BLaER1 (cell line): Measurements from ENCODE around the gene LCAT.

ENCODE experiments used
- H3K27ac ChIP-seq: shearing (Covaris generic); formaldehyde crosslinking; 2 replicates; pipeline ENCODE4 v1.8.1; 2022
- H3K27me3 ChIP-seq: shearing (Covaris generic); formaldehyde crosslinking; 2 replicates; pipeline ENCODE4 v1.8.1; 2022
- H3K36me3 ChIP-seq: shearing (Covaris generic); formaldehyde crosslinking; 2 replicates; pipeline ENCODE4 v1.8.1; 2022
- H3K4me1 ChIP-seq: shearing (Covaris generic); formaldehyde crosslinking; 2 replicates; pipeline ENCODE4 v1.8.1; 2022
- H3K4me2 ChIP-seq: shearing (Covaris generic); formaldehyde crosslinking; 2 replicates; pipeline ENCODE4 v1.8.1; 2022
- H3K4me3 ChIP-seq: shearing (Covaris generic); formaldehyde crosslinking; 2 replicates; pipeline ENCODE4 v1.8.1; 2022
- H3K9ac ChIP-seq: shearing (Covaris generic); formaldehyde crosslinking; 2 replicates; pipeline ENCODE4 v1.8.1; 2022
- H3K9me3 ChIP-seq: shearing (Covaris generic); formaldehyde crosslinking; 2 replicates; pipeline ENCODE4 v1.8.1; 2022
- H4K20me1 ChIP-seq: shearing (Covaris generic); formaldehyde crosslinking; 2 replicates; pipeline ENCODE4 v1.8.1; 2022
- Cebpa-rat ChIP-seq: shearing (Covaris generic); IDR thresholded peaks from 2 replicates; pipeline ENCODE4 v1.8.1; 2022

The LCAT gene

GRCh38 chr16:67927131-67927941 lies 16.6 kb downstream of the LCAT start:
- H3K27ac ChIP-seq = peak overlapping the region; percentile 82
- peak overlapping the region; percentile 73 for H3K9ac ChIP-seq
- H3K9me3 ChIP-seq = no peaks in the 10 kb centered on the region
- H3K27me3 ChIP-seq = no peaks in the 10 kb centered on the region
- peaks cover 77% of the 10 kb centered on the region for H3K4me1 ChIP-seq
- H3K4me3 ChIP-seq = peak overlapping the region; percentile 47; the same call in 1 of the 2 replicates
- no peak for TF ChIP-seq Cebpa-rat
- H3K36me3 ChIP-seq = peaks cover 70% of the 10 kb centered on the region
- peaks cover 82% of the 10 kb centered on the region for H4K20me1 ChIP-seq
- H3K4me2 ChIP-seq = peak overlapping the region; percentile 91

DNA sequence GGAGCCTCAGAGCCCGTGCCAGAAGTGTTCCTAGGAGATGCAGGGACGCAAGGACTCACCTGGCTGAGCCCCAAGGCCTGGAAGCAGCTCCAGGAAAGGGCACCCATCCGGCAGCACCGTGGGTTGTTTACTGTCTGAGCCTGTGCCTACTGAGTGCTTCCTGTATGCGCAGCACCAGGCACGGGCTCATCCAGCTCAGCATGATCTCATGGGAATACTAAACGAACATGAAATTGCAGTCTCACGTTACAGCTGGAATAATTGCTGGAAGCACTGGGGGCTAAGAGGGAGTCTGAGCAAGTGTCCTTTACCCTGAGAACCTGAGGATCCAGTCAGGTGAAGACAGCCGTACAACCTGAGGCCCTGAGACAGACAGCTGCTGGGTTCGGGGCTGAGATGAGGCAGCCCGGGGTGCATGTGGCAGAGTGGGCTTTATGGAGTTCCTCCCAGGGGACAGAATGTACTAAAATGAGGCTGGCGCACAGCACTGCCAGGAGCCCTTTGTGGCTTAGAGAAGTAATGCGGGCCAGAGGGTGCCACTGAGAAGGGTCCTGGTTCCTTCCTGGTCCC lies 17.7 kb downstream of the LCAT start:
- TF ChIP-seq Cebpa-rat = no peak
- peaks cover 83% of the 10 kb centered on the region for H4K20me1 ChIP-seq
- peaks cover 64% of the 10 kb centered on the region for H3K36me3 ChIP-seq
- H3K27me3 ChIP-seq = no peaks in the 10 kb centered on the region
- no peaks in the 10 kb centered on the region for H3K9me3 ChIP-seq
- H3K4me1 ChIP-seq = peaks cover 87% of the 10 kb centered on the region
- peak overlapping the region; percentile 82 for H3K27ac ChIP-seq
- H3K9ac ChIP-seq = peak overlapping the region; percentile 73
- H3K4me3 ChIP-seq = peak overlapping the region; percentile 47
- peak overlapping the region; percentile 91 for H3K4me2 ChIP-seq

DNA sequence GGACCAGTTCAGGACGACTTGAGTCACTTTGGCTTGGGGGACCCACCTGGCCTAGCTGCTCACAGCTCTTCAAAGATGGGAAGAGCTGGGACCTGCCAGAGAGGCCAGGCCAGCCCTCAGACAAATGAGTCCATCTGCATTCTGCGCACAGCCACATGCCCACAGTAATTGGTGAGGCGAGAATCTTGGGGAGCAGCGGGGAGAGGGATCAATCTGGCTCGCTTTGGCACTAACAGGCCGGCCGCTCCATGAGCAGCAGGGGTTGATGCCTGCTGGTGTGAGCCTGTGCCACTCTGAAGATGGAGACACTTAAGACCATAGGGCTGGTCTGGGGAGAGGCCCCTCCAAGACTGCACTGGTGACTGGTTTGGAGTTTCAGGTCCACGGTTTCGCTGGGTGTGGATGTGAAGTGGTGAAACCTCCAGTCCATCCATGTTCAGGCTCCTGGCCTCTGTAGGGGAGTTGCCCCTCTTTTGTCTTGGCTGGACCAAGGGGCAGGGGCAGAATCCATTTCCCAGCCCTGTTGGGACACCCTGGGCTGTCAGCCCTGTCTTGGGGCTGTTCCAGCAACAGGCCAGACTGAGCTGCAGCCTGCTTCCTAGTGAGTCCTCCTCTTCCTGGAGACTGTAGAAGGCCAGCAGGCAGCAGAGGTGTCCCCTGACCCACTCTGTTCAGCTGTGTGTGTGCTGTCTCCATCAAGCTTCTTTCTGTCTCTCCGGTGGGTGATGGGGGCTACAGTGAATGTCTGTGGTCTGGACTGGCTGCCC lies 19.6 kb downstream of the LCAT start:
- no peak for TF ChIP-seq Cebpa-rat
- Histone ChIP-seq H3K4me1 (peaks cover 99% of the 10 kb centered on the region), H4K20me1 (peaks cover 97% of the 10 kb centered on the region), H3K27me3 (no peaks in the 10 kb centered on the region), H3K36me3 (peaks cover 53% of the 10 kb centered on the region), H3K4me2 (peak overlapping the region; percentile 91), H3K9ac (no peak overlapping the region), H3K4me3 (no peak overlapping the region), H3K27ac (peak overlapping the region; percentile 68), H3K9me3 (no peaks in the 10 kb centered on the region)

- Histone ChIP-seq H3K9me3 (no peaks in the 10 kb centered on the region), H3K36me3 (peaks cover 53% of the 10 kb centered on the region), H4K20me1 (peaks cover 96% of the 10 kb centered on the region), H3K9ac (no peak overlapping the region), H3K4me2 (peak overlapping the region; percentile 91; the same call in 1 of the 2 replicates), H3K4me3 (no peak overlapping the region), H3K4me1 (peaks cover 97% of the 10 kb centered on the region), H3K27me3 (no peaks in the 10 kb centered on the region), H3K27ac (peak overlapping the region; percentile 68; the same call in 1 of the 2 replicates)
- no peak for TF ChIP-seq Cebpa-rat
Observed at GRCh38 chr16:67923414-67924116, 20.4 kb downstream of the LCAT start.

GRCh38 chr16:67922740-67923139 lies 21.2 kb downstream of the LCAT start:
- Histone ChIP-seq H3K27ac (peak overlapping the region; percentile 18; the same call in 1 of the 2 replicates), H3K36me3 (peaks cover 52% of the 10 kb centered on the region), H3K4me2 (peak overlapping the region; percentile 56; the same call in 1 of the 2 replicates), H3K4me1 (peaks cover 89% of the 10 kb centered on the region), H4K20me1 (peaks cover 97% of the 10 kb centered on the region), H3K9ac (no peak overlapping the region), H3K4me3 (no peak overlapping the region), H3K27me3 (no peaks in the 10 kb centered on the region), H3K9me3 (no peaks in the 10 kb centered on the region)
- TF ChIP-seq Cebpa-rat = no peak

DNA sequence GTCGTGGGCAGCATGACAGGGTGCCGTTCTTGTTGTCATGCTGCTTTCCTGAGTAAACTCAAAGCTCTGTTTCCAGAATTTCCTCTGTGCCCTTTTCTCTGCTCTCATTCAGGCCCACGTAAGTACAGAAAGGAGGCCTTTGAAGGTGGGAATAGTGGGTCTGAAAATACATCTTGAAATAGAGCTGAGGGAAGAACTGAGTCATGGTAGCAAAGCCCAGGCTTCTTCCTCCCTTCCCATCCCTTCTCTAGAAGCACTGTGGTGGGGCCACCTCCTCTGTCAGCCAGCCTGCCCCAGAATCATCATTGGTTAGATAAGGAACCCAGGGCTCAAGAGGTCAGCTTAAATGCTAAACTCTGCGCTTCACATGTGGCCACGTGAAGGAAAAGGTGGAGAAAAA lies 21.7 kb downstream of the LCAT start:
- peaks cover 52% of the 10 kb centered on the region for H3K36me3 ChIP-seq
- H4K20me1 ChIP-seq = peaks cover 97% of the 10 kb centered on the region
- no peak overlapping the region for H3K4me3 ChIP-seq
- H3K27ac ChIP-seq = peak overlapping the region; percentile 18; the same call in 1 of the 2 replicates
- peaks cover 89% of the 10 kb centered on the region for H3K4me1 ChIP-seq
- no peaks in the 10 kb centered on the region for H3K27me3 ChIP-seq
- H3K9me3 ChIP-seq = no peaks in the 10 kb centered on the region
- peak overlapping the region; percentile 56 for H3K4me2 ChIP-seq
- TF ChIP-seq Cebpa-rat = no peak
- peak overlapping the region; percentile 2; the same call in 1 of the 2 replicates for H3K9ac ChIP-seq

DNA sequence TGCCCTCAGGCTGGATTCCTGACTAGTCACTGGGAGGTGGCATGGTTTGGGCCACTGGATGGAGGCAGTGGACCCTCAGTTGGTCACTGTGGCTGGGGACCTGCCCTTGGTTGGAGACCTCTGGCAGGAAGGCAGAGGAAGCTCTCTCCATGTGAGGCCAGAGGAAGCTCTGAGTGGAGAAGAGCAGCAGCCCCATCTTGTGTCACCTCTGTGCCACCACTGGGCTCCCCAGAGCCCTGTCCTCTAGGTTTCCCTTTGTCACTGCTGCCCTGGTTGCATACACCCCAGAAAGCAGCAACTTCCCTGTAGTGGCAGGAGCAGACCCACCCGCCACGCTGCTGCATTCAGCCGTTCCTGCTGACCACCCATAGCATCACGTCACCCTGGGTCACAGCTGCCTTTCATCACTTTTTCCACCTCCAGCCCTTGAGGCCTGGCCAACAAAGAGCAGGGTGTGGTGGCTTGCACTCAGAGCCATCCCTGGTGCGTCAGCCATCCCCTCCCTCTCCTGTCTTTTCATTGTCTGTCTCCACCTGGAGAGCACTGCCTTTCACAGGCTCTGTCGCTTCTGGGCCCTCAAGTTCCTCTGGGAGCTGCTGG lies 24.2 kb downstream of the LCAT start:
- H3K36me3 ChIP-seq = peaks cover 74% of the 10 kb centered on the region
- no peaks in the 10 kb centered on the region for H3K27me3 ChIP-seq
- H3K9ac ChIP-seq = 0 out of 2 replicates have a peak overlapping the region, but pooled peaks have one; percentile 38
- H3K27ac ChIP-seq = peak overlapping the region; percentile 32; the same call in 1 of the 2 replicates
- no peak overlapping the region for H3K4me3 ChIP-seq
- peaks cover 99% of the 10 kb centered on the region for H4K20me1 ChIP-seq
- TF ChIP-seq Cebpa-rat = no peak
- H3K9me3 ChIP-seq = no peaks in the 10 kb centered on the region
- H3K4me2 ChIP-seq = 0 out of 2 replicates have a peak overlapping the region, but pooled peaks have one; percentile 14
- peaks cover 66% of the 10 kb centered on the region for H3K4me1 ChIP-seq

GRCh38 chr16:67917852-67918236 lies 26.1 kb downstream of the LCAT start:
- H3K36me3 ChIP-seq = peaks cover 74% of the 10 kb centered on the region
- H3K27ac ChIP-seq = no peak overlapping the region
- H4K20me1 ChIP-seq = peaks cover 89% of the 10 kb centered on the region
- peaks cover 48% of the 10 kb centered on the region for H3K4me1 ChIP-seq
- no peak overlapping the region for H3K4me2 ChIP-seq
- H3K9ac ChIP-seq = peak overlapping the region; percentile 35; the same call in 1 of the 2 replicates
- no peaks in the 10 kb centered on the region for H3K27me3 ChIP-seq
- H3K9me3 ChIP-seq = no peaks in the 10 kb centered on the region
- H3K4me3 ChIP-seq = no peak overlapping the region
- no peak for TF ChIP-seq Cebpa-rat
